ENCODE measurements around the gene C1QL2. TPM values are rescaled to one million over a fixed set of nuclear protein-coding genes. Genes with fewer than 3 reads are reported as not detected.
A peak's percentile ranks its signal among the peaks of the same experiment; 100 is the strongest.

C1QL2 gene
- total RNA-seq, 4 donors from 2014 or later: 0.76 TPM; not detected in 3

- Histone ChIP-seq H3K27ac (no peak overlapping the region), H3K4me1 (no peaks in the 10 kb centered on the region), H3K4me3 (no peak overlapping the region), H3K9me3 (no peaks in the 10 kb centered on the region), H3K27me3 (peaks cover 45% of the 10 kb centered on the region), H3K36me3 (no peaks in the 10 kb centered on the region)
- TF ChIP-seq POLR2AphosphoS5 (IDR thresholded peaks at IDR 0.05) (no peak), EP300 (IDR thresholded peaks at IDR 0.05) (no peak), POLR2A (IDR thresholded peaks at IDR 0.05) (no peak), CTCF (IDR thresholded peaks at IDR 0.05) (no peak)
- 50% methylated on average over 2 of the region's 12 CpGs for WGBS
- peak in 1 of 2 donors; percentile 54 for DNase-seq (ENCODE audit: low spot score in 2 of 2)
Observed at GRCh38 chr2:119123389-119123788, 35.2 kb downstream of the C1QL2 start.

GRCh38 chr2:119122663-119123062 is 35.9 kb downstream of the C1QL2 start:
- no peak overlapping the region for H3K27ac ChIP-seq
- no peak for DNase-seq (ENCODE audit: low spot score in 2 of 2)
- TF ChIP-seq POLR2AphosphoS5 (IDR thresholded peaks at IDR 0.05) (no peak), CTCF (IDR thresholded peaks at IDR 0.05) (no peak), EP300 (IDR thresholded peaks at IDR 0.05) (no peak)
- H3K27me3 ChIP-seq: peaks cover 43% of the 10 kb centered on the region
- no peaks in the 10 kb centered on the region for H3K4me1 ChIP-seq
- H3K36me3 ChIP-seq: no peaks in the 10 kb centered on the region
- no peak overlapping the region for H3K4me3 ChIP-seq
- no peaks in the 10 kb centered on the region for H3K9me3 ChIP-seq
- WGBS: 75% methylated on average over 5 of the region's 5 CpGs

GRCh38 chr2:119119999-119120756 is 38.4 kb downstream of the C1QL2 start:
- H3K4me3 ChIP-seq: no peak overlapping the region
- TF ChIP-seq POLR2A (IDR thresholded peaks at IDR 0.05): no peak
- H3K27me3 ChIP-seq: peaks cover 38% of the 10 kb centered on the region
- no peaks in the 10 kb centered on the region for H3K9me3 ChIP-seq
- no peaks in the 10 kb centered on the region for H3K4me1 ChIP-seq
- WGBS: 33% methylated on average over 15 of the region's 15 CpGs
- H3K36me3 ChIP-seq: no peaks in the 10 kb centered on the region
- no peak overlapping the region for H3K27ac ChIP-seq
- no peak for DNase-seq (ENCODE audit: low spot score in 2 of 2)

- DNase-seq (ENCODE audit: low spot score in 2 of 2): no peak
- WGBS: 59% methylated on average over 8 of the region's 8 CpGs
- no peaks in the 10 kb centered on the region for H3K9me3 ChIP-seq
- TF ChIP-seq CTCF (IDR thresholded peaks at IDR 0.05): no peak
- no peak overlapping the region for H3K27ac ChIP-seq
- H3K36me3 ChIP-seq: no peaks in the 10 kb centered on the region
- H3K4me1 ChIP-seq: no peaks in the 10 kb centered on the region
- no peak overlapping the region for H3K4me3 ChIP-seq
- peaks cover 29% of the 10 kb centered on the region for H3K27me3 ChIP-seq
Observed at GRCh38 chr2:119119076-119119785, 39.3 kb downstream of the C1QL2 start.

GRCh38 chr2:119117891-119118882 is 40.4 kb downstream of the C1QL2 start:
- H3K36me3 ChIP-seq: no peaks in the 10 kb centered on the region
- TF ChIP-seq CTCF (IDR thresholded peaks at IDR 0.05) (no peak), EP300 (IDR thresholded peaks at IDR 0.05) (no peak), POLR2AphosphoS5 (IDR thresholded peaks at IDR 0.05) (no peak), POLR2A (IDR thresholded peaks at IDR 0.05) (no peak)
- no peak overlapping the region for H3K4me3 ChIP-seq
- H3K27me3 ChIP-seq: peaks cover 22% of the 10 kb centered on the region
- DNase-seq (ENCODE audit: low spot score in 2 of 2): no peak
- no peak overlapping the region for H3K27ac ChIP-seq
- H3K9me3 ChIP-seq: no peaks in the 10 kb centered on the region
- no peaks in the 10 kb centered on the region for H3K4me1 ChIP-seq
- 67% methylated on average over 9 of the region's 9 CpGs for WGBS
